H1 (cell line): ENCODE data around the gene CD81. TPM values are rescaled to one million over a fixed set of nuclear protein-coding genes. Genes with fewer than 3 reads are reported as not detected.

Experiments
- CTCF ChIA-PET: fragments of 300-600 bp; sonication (Branson Sonifier 250); formaldehyde crosslinking; loops from one replicate; lab custom pipeline; 2021; ENCODE audit not compliant: partially characterized antibody; lab: Charles Lee
- POLR2A ChIA-PET: fragments of 300-600 bp; sonication (Branson Sonifier 250); formaldehyde crosslinking; loops from one replicate; lab custom pipeline; 2021; ENCODE audit warnings: inconsistent platforms; ENCODE audit not compliant: partially characterized antibody; lab: Charles Lee
- DNase-seq, 2 experiments: peaks; one replicate each; pipeline versions ENCODE4 v3.0.0 to v3.0.0-alpha.2; 2010 to 2022; ENCODE audit warnings: low spot score in 2 of 2, low read depth in 1 of 2, mixed read lengths in 1 of 2
- FAIRE-seq: peaks from 2 replicates; lab custom pipeline; 2011; peaks lifted over from hg19 to GRCh38; lab: Jason Lieb, UNC
- H2AFZ ChIP-seq: 2 replicates; pipeline ENCODE4 v1.8.1; 2012; ENCODE audit warnings: low read length, inconsistent platforms
- H2AK5ac ChIP-seq: 2 replicates; pipeline ENCODE4 v1.6.1; 2013; ENCODE audit warnings: low read depth, low read length
- H2BK120ac ChIP-seq: replicated peaks from 2 replicates; pipeline ENCODE3; 2013; ENCODE audit warnings: low read depth, low read length, inconsistent platforms
- H2BK12ac ChIP-seq: 2 replicates; pipeline ENCODE4 v1.6.1; 2013; ENCODE audit warnings: low read depth, low read length
- H2BK15ac ChIP-seq: 2 replicates; pipeline ENCODE4 v1.6.1; 2013; ENCODE audit warnings: low read length
- H2BK20ac ChIP-seq: 2 replicates; pipeline ENCODE4 v1.6.1; 2013; ENCODE audit warnings: low read length
- H2BK5ac ChIP-seq: 2 replicates; pipeline ENCODE4 v1.6.1; 2013; ENCODE audit warnings: low read depth, low read length
- H3K14ac ChIP-seq: 2 replicates; pipeline ENCODE4 v1.6.1; 2013; ENCODE audit warnings: inconsistent platforms; ENCODE audit not compliant: insufficient read length
- H3K18ac ChIP-seq: 2 replicates; pipeline ENCODE4 v1.6.1; 2013; ENCODE audit warnings: low read length; ENCODE audit errors: extremely low read depth
- H3K23ac ChIP-seq: 2 replicates; pipeline ENCODE4 v1.6.1; 2013; ENCODE audit warnings: inconsistent platforms; ENCODE audit not compliant: insufficient read length
- H3K23me2 ChIP-seq: 2 replicates; pipeline ENCODE4 v1.6.1; 2013; ENCODE audit warnings: low read depth, low read length
- H3K27ac ChIP-seq: 2 replicates; pipeline ENCODE4 v1.6.1; 2011; ENCODE audit warnings: low read depth, low read length, inconsistent platforms
- H3K27me3 ChIP-seq, 4 experiments: replicated peaks in 1 of 4; 1 replicate in 1 of 4; 2 replicates in 3 of 4; pipeline versions ENCODE4 v1.6.1 to v1.8.1; 2011 to 2013; ENCODE audit warnings: low read length in 3 of 4, mild to moderate bottlenecking in 3 of 4, inconsistent platforms in 2 of 4, mixed read lengths in 2 of 4, moderate library complexity in 1 of 4; ENCODE audit not compliant: control insufficient read depth in 3 of 4, insufficient read depth in 3 of 4; ENCODE audit errors: extremely low read depth in 1 of 4
- H3K36me3 ChIP-seq, 4 experiments: 2 replicates each; pipeline versions ENCODE4 v1.6.1 to v1.8.1; 2011 to 2013; ENCODE audit warnings: mild to moderate bottlenecking in 4 of 4, low read length in 3 of 4, moderate library complexity in 2 of 4, control low read depth in 1 of 4, inconsistent platforms in 1 of 4; ENCODE audit not compliant: insufficient read depth in 4 of 4, control insufficient read depth in 2 of 4
- H3K4ac ChIP-seq: replicated peaks from 2 replicates; pipeline ENCODE3; 2013; ENCODE audit warnings: low read length, low read depth, mixed read lengths, inconsistent platforms; ENCODE audit not compliant: insufficient read length
- H3K4me1 ChIP-seq, 4 experiments: replicated peaks in 1 of 4; 1 replicate in 1 of 4; 2 replicates in 3 of 4; pipeline versions ENCODE4 v1.6.1 to v1.8.1; 2011 to 2013; ENCODE audit warnings: low read length in 3 of 4, inconsistent platforms in 2 of 4, mixed read lengths in 1 of 4; ENCODE audit not compliant: insufficient read depth in 4 of 4, control insufficient read depth in 3 of 4
- H3K4me2 ChIP-seq, 2 experiments: 2 replicates each; pipeline versions ENCODE4 v1.6.1 to v1.8.1; 2011 to 2013; ENCODE audit warnings: low read depth in 2 of 2, low read length in 2 of 2, control low read depth in 1 of 2, inconsistent platforms in 1 of 2, mild to moderate bottlenecking in 1 of 2; ENCODE audit not compliant: insufficient read depth in 1 of 2
- H3K4me3 ChIP-seq, 4 experiments: fragments of 200-600, 300-600 bp in 1 of 4; sonication (generic), shearing (Covaris generic), sonication (Bioruptor Twin) in 1 of 4; 2 replicates each; pipeline versions ENCODE4 v1.5.1 to v1.8.1; 2011 to 2016; ENCODE audit warnings: low read length in 4 of 4, low read depth in 3 of 4, control low read depth in 2 of 4, inconsistent platforms in 2 of 4, mild to moderate bottlenecking in 2 of 4, mixed read lengths in 1 of 4, moderate library complexity in 1 of 4; ENCODE audit not compliant: insufficient read depth in 2 of 4; ENCODE audit errors: extremely low read depth in 1 of 4
- H3K56ac ChIP-seq: replicated peaks from 2 replicates; pipeline ENCODE3; 2013; ENCODE audit warnings: low read depth, mild to moderate bottlenecking, mixed read lengths, low read length, inconsistent platforms; ENCODE audit not compliant: insufficient read length
- H3K79me1 ChIP-seq: 2 replicates; pipeline ENCODE4 v1.6.1; 2013; ENCODE audit warnings: low read depth, low read length, control low read depth
- H3K79me2 ChIP-seq, 2 experiments: 2 replicates each; pipeline versions ENCODE4 v1.6.1 to v1.8.1; 2012 to 2013; ENCODE audit warnings: low read length in 2 of 2, mild to moderate bottlenecking in 2 of 2, inconsistent platforms in 1 of 2; ENCODE audit not compliant: insufficient read depth in 2 of 2, control insufficient read depth in 1 of 2
- H3K9ac ChIP-seq, 4 experiments: replicated peaks in 1 of 4; 1 replicate in 1 of 4; 2 replicates in 3 of 4; pipeline versions ENCODE4 v1.6.1 to v1.8.1; 2011 to 2013; ENCODE audit warnings: low read depth in 3 of 4, low read length in 3 of 4, control low read depth in 2 of 4, mild to moderate bottlenecking in 2 of 4, moderate library complexity in 2 of 4, inconsistent platforms in 1 of 4; ENCODE audit errors: extremely low read depth in 1 of 4
- H3K9me3 ChIP-seq, 2 experiments: 2 replicates each; pipeline versions ENCODE4 v1.6.1 to v1.8.1; 2012 to 2013; ENCODE audit warnings: mild to moderate bottlenecking in 2 of 2, moderate library complexity in 2 of 2, control low read depth in 1 of 2, inconsistent platforms in 1 of 2, low read depth in 1 of 2, low read length in 1 of 2, mixed read lengths in 1 of 2; ENCODE audit not compliant: insufficient read depth in 2 of 2
- H4K20me1 ChIP-seq, 2 experiments: replicated peaks in 1 of 2; 2 replicates each; pipeline versions ENCODE3 to v1.8.1; 2011 to 2013; ENCODE audit warnings: inconsistent platforms in 2 of 2, low read length in 2 of 2, mild to moderate bottlenecking in 1 of 2; ENCODE audit not compliant: insufficient read depth in 2 of 2, control insufficient read depth in 1 of 2
- H4K5ac ChIP-seq: 2 replicates; pipeline ENCODE4 v1.6.1; 2013; ENCODE audit warnings: low read length, low read depth, mixed read lengths, inconsistent platforms; ENCODE audit not compliant: insufficient read length
- H4K8ac ChIP-seq: 2 replicates; pipeline ENCODE4 v1.8.0; 2013; ENCODE audit warnings: mild to moderate bottlenecking, moderate library complexity, low read length, inconsistent platforms; ENCODE audit not compliant: insufficient read depth; ENCODE audit errors: extremely low read depth
- H4K91ac ChIP-seq: replicated peaks from 2 replicates; pipeline ENCODE3; 2013; ENCODE audit warnings: low read length, mixed read lengths, inconsistent platforms; ENCODE audit not compliant: insufficient read length
- SIN3A ChIP-seq, 2 experiments: IDR thresholded peaks in 1 of 2; conservative IDR thresholded peaks in 1 of 2; 2 replicates each; pipeline ENCODE4 v1.6.1; 2011 to 2012; ENCODE audit warnings: low read length in 2 of 2, improper control_type of control experiment in 1 of 2, low read depth in 1 of 2, mild to moderate bottlenecking in 1 of 2
- SRF ChIP-seq: IDR thresholded peaks from 2 replicates; pipeline ENCODE4 v1.6.1; 2011; ENCODE audit warnings: mild to moderate bottlenecking, low read depth, low read length, moderate library complexity
- WGBS, 2 experiments: shearing (Covaris generic) in 1 of 2; methylation state at CpG; one replicate each; pipeline versions ENCODE4 v1.1.6 to v1.1.7; 2013 to 2015; ENCODE audit warnings: low lambda C conversion rate in 2 of 2, mixed read lengths in 2 of 2, inconsistent platforms in 1 of 2, low coverage in 1 of 2, missing lambda C conversion rate in 1 of 2; ENCODE audit not compliant: insufficient replicate concordance in 2 of 2, insufficient coverage in 1 of 2, insufficient read length in 1 of 2; ENCODE audit errors: extremely low coverage in 1 of 2, missing lambda C conversion rate in 1 of 2; 5-methylcytosine and 5-hydroxymethylcytosine counted together
- polyA plus RNA-seq, 7 experiments: library from polyadenylated mRNA; depleted of rRNA in 3 of 7; stranded (reverse) in 5 of 7; unstranded in 2 of 7; fragments of >200 nt in 5 of 7; fragments of 200-250 nt in 2 of 7; gene quantifications; 1 replicate in 5 of 7; 2 replicates in 1 of 7; 4 replicates in 1 of 7; pipeline versions ENCODE4 v1.2.1 to v1.2.3, GENCODE V29; 2011 to 2013; ENCODE audit warnings: missing spikeins in 2 of 7, mixed read lengths in 2 of 7
- total RNA-seq: library from RNA; stranded (reverse); fragmentation: NEBNext Ultra II Directional; extraction: Animal tissue kit (Norgen Biotek cat#: 25700); gene quantifications from 2 replicates; pipeline ENCODE4 v1.2.1, GENCODE V29; 2021

CD81 gene
- total and polyA plus RNA-seq, 2 of the 8 experiments (the other 6 are each of a cell fraction or from before 2014, with no cell fraction given): 238 to 309 TPM

GRCh38 chr11:2390725-2391151 is 13.6 kb downstream of the CD81 start:
- Histone ChIP-seq H3K56ac (no peak overlapping the region), H3K79me2 (peaks cover 15 to 41% of the 10 kb centered on the region in 2 experiments; a peak in 3 of 4 replicates), H4K20me1 (peaks cover 28 to 54% of the 10 kb centered on the region in 2 experiments), H3K9me3 (no peaks in the 10 kb centered on the region), H3K4me3 (no peak overlapping the region), H3K4me2 (no peak overlapping the region; a peak in 1 of 4 replicates), H4K5ac (no peak overlapping the region), H3K18ac (no peak overlapping the region), H4K91ac (no peak overlapping the region), H3K9ac (no peak overlapping the region), H3K27ac (no peak overlapping the region), H2AFZ (no peak overlapping the region), H3K14ac (no peak overlapping the region), H3K79me1 (peaks cover 24% of the 10 kb centered on the region), H4K8ac (peak overlapping the region; percentile 68), H3K4ac (no peak overlapping the region), H2BK120ac (no peak overlapping the region), H3K36me3 (peaks cover 0 to 8% (median under 1%) of the 10 kb centered on the region in 4 experiments; a peak in 4 of 8 replicates), H2BK15ac (no peak overlapping the region), H2BK5ac (no peak overlapping the region), H2BK12ac (no peak overlapping the region), H2BK20ac (no peak overlapping the region), H2AK5ac (no peak overlapping the region), H3K23me2 (no peaks in the 10 kb centered on the region), H3K23ac (no peak overlapping the region), H3K4me1 (peaks cover 0 to 15% (median 11%) of the 10 kb centered on the region in 4 experiments; a peak in 5 of 7 replicates), H3K27me3 (no peaks in the 10 kb centered on the region)
- WGBS, 2 experiments: no CpG with 5 or more reads among the region's 8 CpGs
- TF ChIP-seq SRF (peak; percentile 84), SIN3A (conservative IDR thresholded peaks at IDR 0.05 in 1 of 2, IDR thresholded peaks at IDR 0.05 in 1 of 2; ENCODE audit: low read depth in 1 of 2, low read length in 2 of 2) (no peak)
- FAIRE-seq (no peak), DNase-seq (peak in 1 of 2 experiments; percentile 56)
- ChIA-PET CTCF (interaction anchor here (0.6 to 2.0 kb wide), 9 partner anchors 8 to 499 kb away, joined by 3 to 6 read pairs (median 3); no protein-coding TSS in a partner anchor), POLR2A (interaction anchor here (0.6 to 2.9 kb wide), 3 partner anchors 10 to 14 kb away, joined by 3 to 13 read pairs (median 8); partner anchors contain the start of gene CD81)
